NOMO-1 (cell line): ENCODE measurements around the gene GIMAP7.
"Not testable (repeated sequence)": the region's sequence is repeated elsewhere in the genome, so short reads cannot be mapped to it uniquely, and the experiment has no call there.

ENCODE experiments used
- DNase-seq, 2 experiments: peaks; one replicate each; lab custom pipeline; 2025; ENCODE audit not compliant: unreplicated experiment in 2 of 2; lab: John Stamatoyannopoulos, UW

GIMAP7 gene

DNA sequence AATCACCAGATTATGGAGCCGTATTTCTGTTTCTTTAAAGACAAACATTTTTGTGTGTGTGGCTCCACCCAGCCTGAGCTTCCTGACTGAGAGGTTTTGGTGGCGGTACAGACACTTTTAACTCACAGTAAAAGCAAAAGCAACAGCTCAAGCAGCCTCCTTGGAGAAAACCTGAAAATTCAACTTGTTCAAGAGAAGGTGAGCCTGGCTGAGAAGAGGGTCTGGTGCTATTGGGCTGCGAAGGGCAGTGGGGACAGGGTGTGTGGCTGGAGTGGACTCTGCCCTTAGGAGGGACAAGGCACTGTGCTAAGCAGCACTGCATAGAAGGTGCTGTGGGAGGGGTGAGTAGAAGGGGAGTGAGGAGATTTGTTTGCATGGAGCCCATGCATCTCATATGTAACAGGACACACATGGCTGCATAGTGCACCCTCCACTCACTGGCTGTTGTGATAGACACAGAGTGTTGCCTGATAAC lies at the start of gene GIMAP7:
TSS of gene GIMAP7 (plus strand) at position 125 of the 475 bp plus-strand sequence. CDS start 5,103 bp downstream, outside the sequence.
- DNase-seq = no peak

- DNase-seq = no peak
Measured at GRCh38 chr7:150464962-150465361, 49.7 kb upstream of the GIMAP7 start.

DNA sequence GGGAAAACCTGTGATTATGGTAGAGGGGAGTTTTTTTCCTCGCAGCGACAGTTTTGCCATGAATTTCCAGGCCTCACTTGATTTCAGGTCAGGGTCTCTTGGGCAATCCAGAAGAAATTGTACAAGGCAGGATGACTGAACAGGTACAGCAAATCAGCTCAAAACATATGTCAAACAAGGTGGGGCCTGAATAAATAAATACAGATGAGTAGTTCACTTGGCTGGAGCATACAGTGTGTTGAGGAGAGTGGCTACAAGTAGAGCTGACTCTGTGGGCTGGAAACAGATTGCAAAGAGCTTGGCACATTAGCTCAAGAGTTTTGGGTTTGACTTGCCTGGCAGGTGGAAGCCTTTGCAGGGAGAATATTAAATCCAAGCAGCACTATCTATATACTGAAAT lies 49.3 kb upstream of the GIMAP7 start:
- no peak for DNase-seq

DNA sequence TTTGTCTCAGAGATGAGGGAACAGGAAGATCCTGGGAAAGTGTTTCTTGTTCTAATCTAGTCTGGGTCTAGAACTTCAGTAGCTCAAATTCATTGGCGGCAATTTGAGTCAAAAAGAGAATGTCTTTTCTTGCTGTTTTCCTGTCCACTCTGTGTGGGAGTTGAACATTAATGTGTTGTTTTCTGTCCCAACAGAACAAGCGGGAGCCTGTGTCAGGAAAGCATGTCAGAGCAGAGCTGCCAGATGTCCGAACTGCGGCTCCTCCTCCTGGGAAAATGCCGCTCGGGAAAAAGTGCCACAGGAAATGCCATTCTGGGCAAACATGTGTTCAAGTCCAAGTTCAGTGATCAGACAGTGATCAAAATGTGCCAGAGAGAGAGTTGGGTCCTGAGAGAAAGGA lies 48.2 kb upstream of the GIMAP7 start:
- DNase-seq = no peak

DNA sequence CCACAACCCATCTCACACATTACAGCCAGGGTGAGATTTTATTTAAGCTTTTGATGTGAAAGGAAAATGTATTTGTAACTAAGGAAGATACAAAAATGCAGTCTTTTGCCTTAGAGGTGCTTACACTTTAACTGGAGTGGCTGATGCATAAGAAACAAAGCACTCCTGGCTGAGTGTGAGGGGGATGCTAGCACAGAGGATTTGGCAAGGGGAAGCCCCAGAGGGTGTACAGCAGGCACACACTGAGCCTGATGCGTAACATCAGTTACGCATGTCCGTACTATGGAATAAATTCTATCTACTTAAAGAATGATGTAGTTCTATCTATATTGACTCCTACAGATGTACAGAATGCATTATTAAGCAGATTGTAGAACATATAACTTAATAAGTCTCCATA lies 46.4 kb upstream of the GIMAP7 start:
- no peak for DNase-seq

- DNase-seq = no peak
Measured at GRCh38 chr7:150471886-150472285, 42.8 kb upstream of the GIMAP7 start.

DNA sequence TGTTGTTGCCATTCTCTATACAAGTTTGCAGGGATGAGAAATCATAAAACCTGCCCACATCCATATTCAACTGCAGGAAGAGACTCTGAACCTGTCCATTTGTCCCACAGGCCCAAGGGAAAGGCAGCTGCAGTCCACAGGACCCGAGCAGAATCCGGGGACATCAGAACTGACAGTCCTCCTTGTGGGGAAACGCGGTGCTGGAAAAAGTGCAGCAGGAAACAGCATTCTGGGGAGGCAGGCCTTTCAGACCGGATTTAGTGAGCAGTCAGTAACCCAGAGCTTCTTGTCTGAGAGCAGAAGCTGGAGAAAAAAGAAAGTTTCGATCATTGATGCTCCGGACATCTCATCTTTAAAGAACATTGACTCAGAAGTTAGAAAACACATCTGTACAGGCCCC lies 40.8 kb upstream of the GIMAP7 start:
- no peak for DNase-seq

DNA sequence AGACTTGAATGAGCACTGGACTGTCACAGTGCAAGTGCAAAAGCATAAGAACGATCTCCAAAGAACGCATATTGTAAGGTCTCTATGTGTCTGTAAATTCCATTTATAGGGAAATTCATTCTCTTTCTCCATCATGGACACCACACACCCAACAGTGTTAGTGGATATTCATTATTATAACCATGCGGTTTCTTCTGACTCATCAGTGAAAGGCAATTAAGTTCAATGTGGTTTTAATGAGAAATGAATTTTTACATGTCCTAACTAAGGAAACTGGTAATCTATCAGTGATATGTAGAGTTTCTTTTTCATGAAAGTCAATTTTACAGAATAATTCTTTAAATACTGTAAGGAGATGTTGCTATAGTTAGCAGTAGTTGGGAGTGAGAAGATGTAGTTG lies 38.4 kb upstream of the GIMAP7 start:
- no peak for DNase-seq

DNA sequence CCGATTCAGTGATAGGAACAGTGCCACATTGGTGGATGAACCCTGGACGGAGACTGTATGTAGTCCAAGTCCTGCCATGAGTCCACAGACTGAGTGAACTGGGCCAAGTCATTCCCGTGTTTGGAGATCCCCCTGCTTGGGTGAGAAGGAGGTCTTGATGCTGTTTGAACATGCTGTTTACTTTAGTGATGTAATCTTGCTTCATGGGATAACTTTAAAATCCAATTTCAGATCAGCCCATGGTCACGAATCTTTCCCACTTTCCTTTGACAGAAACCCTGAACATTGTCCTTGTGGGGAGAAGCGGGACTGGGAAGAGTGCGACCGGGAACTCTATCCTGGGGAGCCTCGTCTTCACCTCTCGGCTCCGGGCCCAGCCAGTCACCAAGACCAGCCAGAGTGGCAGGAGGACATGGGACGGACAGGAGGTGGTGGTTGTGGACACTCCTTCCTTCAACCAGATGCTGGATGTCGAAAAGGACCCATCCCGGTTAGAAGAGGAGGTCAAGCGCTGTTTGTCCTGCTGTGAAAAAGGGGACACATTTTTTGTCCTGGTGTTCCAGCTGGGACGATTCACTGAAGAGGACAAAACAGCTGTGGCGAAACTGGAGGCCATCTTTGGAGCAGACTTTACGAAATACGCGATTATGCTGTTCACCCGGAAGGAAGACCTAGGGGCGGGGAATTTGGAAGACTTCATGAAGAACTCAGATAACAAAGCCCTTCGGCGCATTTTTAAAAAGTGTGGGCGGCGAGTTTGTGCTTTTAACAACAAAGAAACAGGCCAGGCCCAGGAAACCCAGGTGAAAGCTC lies 37.6 kb upstream of the GIMAP7 start:
- DNase-seq = no peak

- DNase-seq = no peak
Measured at GRCh38 chr7:150479023-150479716, 35.5 kb upstream of the GIMAP7 start.

GRCh38 chr7:150481186-150481920 lies 33.3 kb upstream of the GIMAP7 start:
- no peak for DNase-seq

DNA sequence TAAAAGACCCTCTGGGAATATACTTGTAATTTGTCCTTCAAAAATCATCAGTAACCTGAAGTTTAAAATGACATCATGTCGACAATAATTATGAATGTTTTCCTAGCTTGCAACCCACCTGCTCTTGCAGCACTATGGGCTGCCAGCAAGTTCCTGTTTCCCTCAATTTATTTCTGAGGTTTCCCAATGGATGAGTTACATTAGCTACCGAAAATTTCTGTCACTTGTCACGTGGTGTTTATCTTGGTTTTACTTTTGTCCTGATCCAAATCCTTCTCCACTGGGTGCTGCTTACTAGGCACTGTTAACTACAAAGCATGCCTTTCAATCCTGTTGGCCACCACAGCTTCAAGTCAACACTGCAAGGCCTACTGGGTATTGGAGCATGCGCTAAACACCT lies 32.8 kb upstream of the GIMAP7 start:
- DNase-seq = no peak

GRCh38 chr7:150483514-150483913 lies 31.2 kb upstream of the GIMAP7 start:
- not testable (repeated sequence) for DNase-seq

- not testable (repeated sequence) for DNase-seq
Measured at GRCh38 chr7:150484071-150484470, 30.6 kb upstream of the GIMAP7 start.

- no peak for DNase-seq
Measured at GRCh38 chr7:150487625-150488024, 27.0 kb upstream of the GIMAP7 start.

GRCh38 chr7:150489782-150490181 lies 24.9 kb upstream of the GIMAP7 start:
- DNase-seq = peak; percentile 56 to 90

GRCh38 chr7:150493442-150493841 lies 21.2 kb upstream of the GIMAP7 start:
- not testable (repeated sequence) for DNase-seq

GRCh38 chr7:150502519-150502918 lies 12.2 kb upstream of the GIMAP7 start:
- no peak for DNase-seq

DNA sequence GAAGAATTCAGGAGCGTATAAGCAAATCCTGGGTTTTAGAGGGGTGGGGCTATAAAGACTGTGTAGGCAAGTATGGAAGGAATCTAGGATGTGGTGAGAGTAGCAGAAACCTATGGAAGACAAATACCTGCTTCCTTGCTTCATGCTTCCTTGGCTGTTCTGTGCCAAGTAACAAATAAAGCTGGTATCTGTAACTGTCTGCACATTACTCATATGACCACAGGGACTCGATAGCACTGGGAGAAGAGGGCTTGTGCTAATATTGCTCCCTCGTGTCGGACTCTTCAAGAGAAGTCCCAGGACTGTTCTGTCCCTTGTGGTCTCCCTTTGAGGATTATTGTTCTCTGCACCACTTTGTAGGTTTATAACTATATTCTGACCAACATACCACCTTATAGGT lies 11.5 kb upstream of the GIMAP7 start:
- no peak for DNase-seq

DNA sequence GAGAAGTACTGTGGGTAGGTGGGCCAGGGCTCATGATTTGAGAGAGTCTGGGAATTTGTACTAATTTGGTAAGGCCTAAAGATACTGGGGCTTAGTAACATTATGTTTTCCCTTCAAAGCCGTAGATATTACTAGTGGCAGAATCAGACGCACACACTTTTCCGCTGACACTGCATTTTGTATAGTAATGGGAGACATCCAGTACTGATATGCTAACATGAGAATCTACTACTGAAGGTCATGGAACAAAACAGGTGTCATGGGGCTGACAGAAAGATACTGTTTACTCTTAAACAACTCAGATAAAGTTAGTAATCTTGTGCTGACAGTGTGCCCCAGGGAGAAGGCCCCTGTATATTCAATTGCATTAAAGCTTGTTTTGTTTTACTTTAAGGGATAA lies 11.1 kb upstream of the GIMAP7 start:
- no peak for DNase-seq

- no peak for DNase-seq
Measured at GRCh38 chr7:150507947-150508602, 6.6 kb upstream of the GIMAP7 start.
